GM18526 (cell line): Measurements from ENCODE around the gene HDHD5.

Experiments used
- POLR2A ChIP-seq: IDR thresholded peaks from 3 replicates; pipeline ENCODE4 v1.6.1; 2011; ENCODE audit not compliant: insufficient read length; ENCODE audit errors: extremely low read depth

The HDHD5 gene

DNA sequence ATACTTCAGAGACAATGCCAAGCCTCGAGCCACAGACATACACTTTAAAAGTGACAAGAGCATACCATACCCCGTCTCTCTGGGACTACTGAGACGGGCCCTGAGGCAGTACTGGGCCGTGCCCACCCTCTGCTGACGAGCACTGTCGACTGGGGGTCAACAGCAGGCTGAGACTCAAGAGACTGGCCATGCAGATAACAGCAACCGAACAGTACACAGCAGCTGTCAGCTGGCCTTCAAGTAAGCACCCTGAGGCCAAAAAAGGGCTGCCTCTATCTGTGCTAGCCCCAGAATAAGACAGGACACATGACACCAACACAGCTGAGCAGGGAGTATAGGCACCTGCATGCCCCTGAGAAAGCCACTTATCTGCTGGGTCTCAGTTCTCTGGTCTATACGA lies 19.1 kb downstream of the HDHD5 start:
- no peak for TF ChIP-seq POLR2A

DNA sequence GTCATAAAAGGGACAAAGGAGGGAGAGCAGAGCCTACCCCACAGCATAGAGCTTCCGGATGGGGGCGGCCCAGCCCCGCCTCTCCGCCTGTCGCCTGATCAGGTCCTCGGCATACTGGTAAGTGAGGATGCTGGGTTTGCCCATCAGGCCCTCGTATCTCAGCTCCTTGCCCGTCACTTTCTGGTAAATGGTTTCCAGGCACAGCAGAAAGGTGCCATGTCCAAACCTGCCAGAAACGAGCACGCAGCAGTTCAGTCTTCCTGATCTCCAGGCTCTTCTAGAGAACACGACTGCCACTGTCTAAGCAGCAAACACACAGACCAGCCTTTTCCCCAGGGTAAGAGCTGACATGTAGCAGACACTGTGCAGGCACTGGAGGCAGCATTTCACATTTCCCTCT lies 20.6 kb downstream of the HDHD5 start:
- no peak for TF ChIP-seq POLR2A

DNA sequence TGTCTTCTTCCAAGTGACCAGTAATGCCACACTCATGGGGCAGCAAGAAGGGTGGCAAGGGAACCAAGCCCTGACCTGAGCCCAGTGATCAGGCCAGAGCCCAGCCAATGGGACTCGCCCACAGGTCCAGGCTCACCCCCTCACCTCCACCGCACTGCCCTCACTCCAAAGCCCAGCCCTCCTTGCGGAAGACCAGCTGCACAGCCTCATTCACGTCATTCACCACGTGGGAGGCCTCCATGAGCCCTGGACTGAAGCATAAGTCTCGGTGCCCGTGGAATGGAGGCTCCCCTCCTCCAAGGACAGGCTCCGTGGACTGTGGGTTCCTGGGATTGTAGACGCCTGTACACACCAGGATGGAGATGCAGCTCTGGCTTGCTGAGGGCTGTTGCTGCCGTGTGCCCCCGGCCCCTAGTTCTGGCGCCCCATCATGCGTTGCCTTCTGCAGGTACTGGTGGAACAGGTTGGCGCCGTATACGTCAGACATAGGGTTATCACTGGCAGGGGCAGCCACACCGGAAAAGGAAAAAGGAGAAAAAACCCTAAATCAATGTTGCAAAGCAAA lies 21.1 kb downstream of the HDHD5 start:
- no peak for TF ChIP-seq POLR2A

DNA sequence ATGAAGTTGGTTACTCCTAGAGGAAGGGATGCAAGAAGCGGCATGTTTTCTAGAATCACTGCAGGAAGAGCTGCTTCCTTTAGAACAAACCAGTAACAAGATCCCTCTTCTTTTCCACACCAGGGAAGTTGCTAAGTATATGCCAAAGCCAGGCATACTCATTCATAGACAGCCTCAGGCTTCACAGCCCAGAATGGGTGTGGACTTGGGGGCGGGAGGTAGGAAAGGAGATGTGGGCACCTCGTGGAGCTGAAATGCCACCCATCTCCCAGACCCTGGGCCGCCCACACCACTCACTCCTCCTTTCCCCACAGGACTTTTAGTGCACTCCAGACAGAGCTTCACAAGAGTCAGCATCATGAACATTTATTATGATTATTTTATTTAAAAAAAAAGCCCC lies 21.9 kb downstream of the HDHD5 start:
- no peak for TF ChIP-seq POLR2A

DNA sequence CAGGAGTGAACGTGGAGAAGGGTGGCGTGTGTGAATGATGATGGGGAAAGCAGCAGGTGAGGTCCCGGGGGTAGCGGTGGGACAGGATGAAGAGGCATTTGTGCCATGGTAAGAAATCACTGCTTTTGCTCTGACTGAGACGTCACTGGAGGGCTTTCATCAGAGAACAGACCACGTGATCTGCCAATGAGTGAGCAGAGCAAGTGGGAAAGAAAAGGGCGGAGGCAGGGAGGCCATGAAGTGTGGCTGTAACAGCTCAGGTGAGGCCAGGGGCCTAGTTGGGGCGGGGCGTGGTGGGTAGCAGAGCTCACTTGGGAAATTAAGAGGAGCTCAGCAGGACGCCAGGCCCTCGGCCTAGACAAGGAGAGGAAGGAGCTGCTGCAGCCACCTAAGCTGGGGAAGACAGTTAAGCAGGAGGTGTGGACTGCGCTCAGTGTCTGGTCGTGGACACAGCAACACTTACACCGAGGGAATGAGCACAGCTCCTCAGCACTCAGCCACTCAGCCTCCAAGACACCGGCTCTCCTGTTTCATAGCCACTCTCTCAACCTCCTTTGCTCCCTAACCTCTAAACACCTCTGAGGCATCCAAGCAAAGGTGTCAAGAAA lies 23.8 kb downstream of the HDHD5 start:
- TF ChIP-seq POLR2A = no peak

DNA sequence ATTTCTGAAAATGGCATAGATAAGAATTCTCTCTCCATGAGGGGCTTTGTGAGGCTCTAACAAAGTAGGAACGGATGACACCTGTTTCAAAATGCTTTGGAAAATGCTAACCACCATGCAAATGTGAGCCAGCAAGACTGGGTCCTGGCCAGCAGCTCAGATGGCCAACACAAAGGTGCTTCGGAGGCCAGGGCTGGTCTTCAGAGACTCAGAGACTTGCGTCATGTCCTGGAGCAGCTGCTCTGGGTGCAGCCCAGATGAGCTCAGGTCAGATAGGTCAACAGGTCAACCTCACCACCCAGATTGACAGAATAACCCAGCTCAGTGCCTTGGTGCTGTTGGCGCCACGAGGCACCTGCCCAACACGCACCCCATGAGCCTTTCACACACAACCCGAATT lies 25.9 kb downstream of the HDHD5 start:
- no peak for TF ChIP-seq POLR2A

DNA sequence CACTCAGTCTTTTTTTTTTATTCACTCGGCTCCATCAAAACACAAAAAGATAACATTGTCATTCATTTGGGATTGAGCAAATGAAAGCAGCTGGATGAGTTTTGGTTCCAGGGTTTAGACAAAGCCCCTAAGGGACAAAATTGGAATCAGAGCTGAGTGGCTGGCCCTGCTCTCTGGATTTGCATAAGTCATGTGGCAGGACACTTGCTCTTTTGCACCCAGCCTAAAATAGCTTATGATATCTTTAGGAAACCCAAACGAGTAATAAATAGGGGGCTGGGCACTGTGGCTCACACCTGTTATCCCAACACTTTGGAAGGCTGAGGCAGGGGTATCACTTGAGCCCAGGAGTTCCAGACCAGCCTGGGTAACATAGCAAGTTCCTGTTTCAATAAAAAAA lies 27.0 kb downstream of the HDHD5 start:
- no peak for TF ChIP-seq POLR2A

DNA sequence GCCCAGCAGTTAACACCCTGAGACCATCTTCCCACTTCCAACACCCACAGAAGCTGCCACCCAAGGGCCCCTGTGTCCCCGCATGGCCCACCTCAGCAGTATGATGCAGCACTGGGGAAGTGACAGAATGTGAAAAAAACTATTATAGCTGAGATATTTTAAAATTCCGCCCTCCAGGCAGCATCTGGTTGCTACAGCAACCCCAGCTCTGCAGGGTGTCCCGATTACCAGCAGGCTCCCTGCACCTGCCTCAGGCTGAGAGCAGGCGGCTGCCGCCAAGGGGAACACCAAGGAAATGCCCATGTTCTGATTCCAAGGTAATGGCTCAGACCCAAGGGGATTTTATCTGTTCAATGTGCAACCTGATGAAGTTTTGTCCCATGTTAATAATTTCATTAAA lies 27.4 kb downstream of the HDHD5 start:
- no peak for TF ChIP-seq POLR2A

DNA sequence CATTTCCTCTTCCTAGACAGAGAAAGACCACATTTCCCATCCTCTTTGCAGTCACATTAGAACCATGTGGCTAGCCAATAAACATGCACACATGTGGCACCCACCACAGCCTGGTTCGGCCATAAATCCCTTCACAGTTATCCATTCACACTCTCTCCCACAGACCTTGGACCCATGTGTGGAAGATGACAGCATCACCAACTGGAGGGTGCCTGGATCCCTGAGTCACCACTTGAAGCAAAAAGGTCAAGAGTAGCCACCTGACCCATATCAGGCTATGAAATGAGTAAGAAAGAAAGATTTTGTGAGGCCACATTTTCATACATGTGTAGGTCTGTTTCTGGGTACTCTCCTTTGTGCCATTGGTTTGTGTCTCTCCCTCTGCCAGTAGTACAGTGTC lies 28.9 kb downstream of the HDHD5 start:
- TF ChIP-seq POLR2A = no peak

DNA sequence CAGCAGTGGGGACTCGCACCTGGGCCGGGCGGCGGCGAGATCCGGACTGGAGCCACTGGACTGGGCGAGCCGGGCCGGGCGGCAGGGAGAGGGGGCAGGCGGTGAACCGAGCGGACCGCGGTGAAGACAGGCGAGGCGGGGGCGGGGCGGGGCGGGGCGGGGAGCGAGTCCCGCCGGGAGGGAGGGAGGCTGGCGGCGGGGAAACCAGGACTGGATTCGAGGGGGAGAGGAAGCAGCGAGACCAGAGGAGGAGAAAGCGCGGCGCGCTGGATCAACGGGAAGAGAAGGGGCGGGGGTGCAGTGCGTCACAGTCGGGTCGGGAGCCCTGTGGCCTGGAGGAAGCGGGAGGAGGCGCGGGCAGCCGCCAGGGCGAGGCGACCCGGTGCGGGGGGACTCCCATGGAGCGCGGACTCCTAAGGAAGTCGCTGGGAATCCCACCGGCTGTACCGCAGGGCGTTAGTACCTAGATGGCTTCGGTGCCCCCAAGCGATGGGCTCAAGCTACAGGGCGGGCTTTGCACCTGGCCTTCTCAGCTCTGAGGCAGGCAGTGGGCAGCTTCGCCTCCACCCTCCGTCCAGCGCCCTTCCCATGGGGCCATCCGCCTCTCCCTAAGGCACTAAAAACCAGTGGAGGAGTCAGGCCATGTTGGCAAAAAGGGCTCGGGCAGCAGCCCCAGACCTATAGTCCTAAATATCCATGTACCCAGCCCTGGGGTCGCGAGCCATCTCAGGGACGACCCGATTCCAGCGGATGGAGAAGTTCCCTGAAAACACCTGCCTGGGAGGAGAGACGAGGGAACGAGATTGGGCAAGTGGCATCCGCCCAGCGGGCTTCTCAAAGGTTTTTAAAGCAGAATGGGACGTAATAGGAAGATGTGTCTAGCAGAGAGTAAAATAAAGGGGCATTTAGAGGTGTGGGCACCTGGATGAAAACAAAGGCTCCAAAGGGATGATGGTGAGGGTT lies 37.6 kb downstream of the HDHD5 start, which contains the start of gene TMEM121B:
Gene TMEM121B (minus strand): TSS at position 128 of the 963 bp plus-strand sequence. CDS start 233 bp downstream, outside the sequence.
- no peak for TF ChIP-seq POLR2A

DNA sequence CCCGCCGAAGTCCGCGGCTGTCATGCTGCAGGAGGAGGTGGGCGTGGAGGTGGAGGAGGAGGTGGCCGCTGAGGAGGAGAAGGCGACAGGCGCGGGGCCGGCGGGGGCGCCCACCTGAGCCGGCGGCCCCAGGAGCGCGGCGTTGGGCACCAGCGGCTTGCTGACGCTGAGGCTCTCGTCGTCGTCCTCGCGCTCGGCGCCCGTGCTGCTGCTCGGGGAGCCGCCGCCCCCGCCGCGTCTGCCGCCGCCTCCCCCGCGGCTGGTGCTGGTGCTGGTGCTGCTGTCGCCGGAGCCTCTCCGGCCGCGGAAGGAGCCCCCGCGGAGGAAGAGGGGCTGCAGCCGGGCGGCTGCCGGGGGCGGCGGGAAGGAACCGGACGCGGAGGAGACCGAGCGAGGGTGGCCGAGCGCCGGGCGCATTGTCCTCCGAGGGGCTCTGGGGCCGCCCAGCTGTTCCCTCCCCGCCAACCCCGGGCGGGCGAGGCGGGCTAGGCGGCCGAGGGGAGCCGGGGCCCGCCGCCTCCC lies 38.3 kb downstream of the HDHD5 start:
- no peak for TF ChIP-seq POLR2A

DNA sequence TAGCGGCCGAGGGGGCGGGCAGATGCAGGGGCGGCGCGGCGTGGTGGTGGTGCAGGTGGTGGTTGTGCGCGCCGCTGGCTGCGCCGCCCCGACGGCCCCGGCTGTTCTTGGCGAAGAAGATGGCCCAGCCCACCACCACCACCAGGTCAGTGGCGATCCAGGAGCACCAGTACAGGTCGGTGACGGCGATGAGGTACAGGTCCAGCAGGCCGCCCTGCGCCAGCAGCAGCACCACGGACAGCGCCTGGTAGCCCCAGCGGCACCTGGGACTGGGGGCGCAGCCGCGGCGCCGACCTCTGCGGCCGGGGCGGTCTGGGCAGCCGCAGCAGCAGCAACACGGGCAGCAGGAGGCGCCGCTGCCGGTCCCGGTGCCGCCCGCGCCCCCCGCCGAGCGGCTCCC lies 38.8 kb downstream of the HDHD5 start:
- no peak for TF ChIP-seq POLR2A

DNA sequence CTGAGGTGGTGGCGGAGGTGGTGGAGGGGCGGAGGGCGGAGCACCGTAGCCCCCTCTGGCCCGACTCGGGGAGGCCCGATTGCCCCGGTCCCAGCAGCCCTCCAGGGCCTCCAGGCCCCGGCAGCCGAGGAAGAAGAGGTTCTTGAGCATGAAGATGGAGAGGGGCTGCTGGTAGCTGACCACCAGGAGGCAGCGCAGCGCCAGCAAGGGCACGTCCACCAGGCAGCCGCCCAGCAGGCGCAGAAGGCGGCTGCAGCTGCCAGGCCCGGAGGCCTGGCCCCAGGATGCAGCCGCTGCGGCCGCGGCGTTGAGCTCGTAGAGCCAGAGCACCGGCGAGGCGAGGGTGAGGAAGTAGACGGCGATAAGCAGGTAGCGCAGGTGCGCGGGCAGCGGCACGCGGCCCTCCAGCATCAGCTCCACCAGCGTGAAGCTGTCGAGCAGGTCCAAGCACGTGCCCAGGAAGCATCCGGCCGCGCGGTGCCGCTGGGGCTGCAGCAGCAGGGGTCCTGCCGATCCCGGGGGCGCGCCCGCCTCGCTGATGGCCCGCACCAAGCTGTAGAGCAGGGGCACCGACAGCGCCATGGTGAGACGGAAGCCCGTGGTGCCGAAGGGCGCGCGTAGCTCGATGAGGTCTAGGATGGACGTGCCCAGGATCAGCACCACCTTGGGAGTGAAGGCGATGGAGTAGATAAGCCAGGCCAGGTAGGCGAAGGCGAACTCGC lies 39.4 kb downstream of the HDHD5 start:
- TF ChIP-seq POLR2A = no peak

DNA sequence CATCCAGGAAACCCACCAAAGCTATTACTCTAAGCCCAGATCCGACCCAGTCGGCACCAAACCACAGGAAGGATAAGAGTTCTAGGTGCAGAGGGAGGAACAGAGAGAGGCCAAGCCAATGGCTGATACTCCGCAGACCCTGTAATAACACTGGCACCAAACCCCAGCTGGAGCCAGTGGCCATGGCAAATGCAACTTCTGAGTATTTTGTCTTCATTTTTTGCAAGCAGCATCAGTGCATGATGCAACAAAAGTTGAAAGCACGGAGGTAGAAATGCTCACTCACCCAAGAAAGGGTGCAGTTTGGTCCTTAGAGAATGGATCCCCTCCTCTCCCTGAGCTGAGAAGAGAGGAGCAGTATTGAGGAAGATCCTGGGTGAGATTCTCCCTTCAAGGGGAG lies 40.7 kb downstream of the HDHD5 start:
- TF ChIP-seq POLR2A = no peak

DNA sequence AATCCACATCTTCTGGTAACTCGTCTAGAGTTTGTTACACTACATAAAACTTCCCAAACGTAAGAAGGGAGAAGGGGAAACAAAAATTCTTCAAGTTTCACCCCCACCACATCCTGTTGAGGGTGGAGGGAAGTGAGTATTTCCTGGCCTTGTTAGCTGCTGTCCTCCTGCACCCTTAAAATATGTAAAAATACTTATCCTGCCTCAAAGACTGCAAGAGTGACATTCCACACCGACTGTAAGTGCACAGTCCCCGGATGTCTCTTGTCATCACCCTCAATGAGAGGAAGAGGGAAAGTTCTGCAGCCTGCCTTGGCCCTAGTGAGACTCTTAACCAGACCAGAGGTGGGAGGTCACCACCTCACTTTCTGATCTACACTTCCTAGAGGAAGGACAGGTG lies 41.2 kb downstream of the HDHD5 start:
- TF ChIP-seq POLR2A = no peak
